Jurkat, Clone E6-1 (cell line): ENCODE measurements around the gene AMBRA1.

Experiments
- DNase-seq: peaks from one replicate; pipeline ENCODE4 v3.0.0-alpha.2; 2011; ENCODE audit warnings: low read depth, low spot score
- H3K4me3 ChIP-seq: 2 replicates; pipeline ENCODE4 v1.5.1; 2011; ENCODE audit warnings: mild to moderate bottlenecking, low read length, control low read depth, moderate library complexity

Gene AMBRA1

DNA sequence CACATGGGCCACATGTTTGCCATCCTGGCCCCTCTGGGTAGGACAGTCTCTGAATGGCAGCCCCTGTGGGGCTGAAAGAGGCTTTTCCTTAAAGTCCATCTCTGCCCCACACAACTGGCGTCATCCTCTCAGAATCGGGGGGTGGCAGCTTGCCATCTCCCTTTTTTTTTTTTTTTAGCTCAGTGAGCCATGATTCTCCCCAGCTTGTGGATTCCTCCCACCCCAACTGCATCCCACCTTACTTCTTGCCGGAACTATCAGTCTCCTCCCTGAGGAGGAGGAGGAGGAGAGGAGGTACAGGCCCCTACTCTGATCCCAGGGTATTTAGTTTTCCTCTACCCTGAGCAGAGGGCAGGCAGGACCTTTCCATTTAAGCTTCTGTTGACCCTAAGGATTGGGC is 243.1 kb downstream of the AMBRA1 start:
- H3K4me3 ChIP-seq = no peak overlapping the region
- DNase-seq = no peak

DNA sequence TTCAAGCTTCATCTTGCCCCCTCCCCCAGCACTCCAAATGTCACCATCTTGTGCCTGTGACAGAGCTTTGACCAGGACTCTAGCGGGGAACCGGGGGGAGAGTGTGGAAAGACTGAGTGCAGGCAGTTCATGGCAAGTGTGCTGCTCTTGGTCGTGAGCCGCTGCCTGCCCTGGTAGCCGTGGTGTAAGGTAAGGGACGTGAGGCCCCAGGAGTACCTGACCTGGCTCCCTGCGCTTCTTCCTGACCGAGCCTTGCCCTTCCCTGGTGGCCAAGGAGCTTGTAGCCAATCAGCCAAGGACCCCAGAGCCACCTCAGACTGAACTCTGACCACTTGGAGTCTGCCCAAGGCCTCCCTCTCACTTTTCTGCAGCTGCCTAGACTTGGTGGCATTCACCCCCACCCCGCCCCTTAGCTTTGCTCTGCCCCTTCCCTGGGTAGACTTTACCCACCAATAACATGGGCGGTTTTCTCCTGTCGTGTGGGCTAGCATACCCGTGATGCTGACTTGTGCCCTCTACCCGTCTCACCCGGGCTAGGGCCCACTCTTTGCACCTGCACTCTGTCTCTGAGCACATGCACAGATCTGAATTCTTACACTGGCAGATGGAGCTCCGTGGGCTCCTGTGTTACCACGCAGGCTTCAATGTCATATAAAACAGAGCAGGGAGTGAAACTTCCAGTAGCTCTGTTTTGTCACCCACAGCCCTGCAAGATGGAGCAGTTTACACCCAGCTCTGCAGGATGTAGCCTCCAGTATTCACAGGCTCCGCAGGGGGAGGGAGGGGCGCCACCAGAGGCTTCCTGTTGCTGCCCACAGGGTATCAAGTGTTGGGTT is 245.0 kb downstream of the AMBRA1 start:
- H3K4me3 ChIP-seq = peak overlapping the region; percentile 89
- peak; percentile 67 for DNase-seq

DNA sequence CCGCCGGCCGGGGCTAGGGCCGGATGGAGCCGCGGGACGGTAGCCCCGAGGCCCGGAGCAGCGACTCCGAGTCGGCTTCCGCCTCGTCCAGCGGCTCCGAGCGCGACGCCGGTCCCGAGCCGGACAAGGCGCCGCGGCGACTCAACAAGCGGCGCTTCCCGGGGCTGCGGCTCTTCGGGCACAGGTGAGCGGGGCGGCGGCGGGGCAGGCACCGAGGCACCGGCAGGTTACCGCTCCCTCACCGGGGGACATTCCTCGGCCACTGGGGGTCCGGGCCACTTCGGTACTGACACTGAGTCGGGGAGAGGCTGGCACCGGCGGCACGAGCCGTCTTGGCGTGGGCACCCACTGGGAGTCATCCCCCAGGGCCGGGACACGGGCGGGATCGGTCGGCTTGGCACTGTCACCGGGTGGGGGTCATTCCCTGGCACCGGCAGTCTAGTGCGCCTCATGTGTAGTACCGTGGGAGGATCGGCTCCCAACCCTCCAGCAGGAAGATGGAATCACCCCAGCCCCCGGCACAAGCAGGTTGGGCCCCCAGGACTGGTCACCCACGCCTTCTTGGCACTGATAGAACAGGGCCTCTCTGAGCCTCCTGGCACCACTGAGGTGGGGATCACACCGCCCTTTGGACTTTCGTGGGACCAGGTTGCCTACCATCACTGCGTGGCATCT is 246.0 kb downstream of the AMBRA1 start:
- DNase-seq = no peak

DNA sequence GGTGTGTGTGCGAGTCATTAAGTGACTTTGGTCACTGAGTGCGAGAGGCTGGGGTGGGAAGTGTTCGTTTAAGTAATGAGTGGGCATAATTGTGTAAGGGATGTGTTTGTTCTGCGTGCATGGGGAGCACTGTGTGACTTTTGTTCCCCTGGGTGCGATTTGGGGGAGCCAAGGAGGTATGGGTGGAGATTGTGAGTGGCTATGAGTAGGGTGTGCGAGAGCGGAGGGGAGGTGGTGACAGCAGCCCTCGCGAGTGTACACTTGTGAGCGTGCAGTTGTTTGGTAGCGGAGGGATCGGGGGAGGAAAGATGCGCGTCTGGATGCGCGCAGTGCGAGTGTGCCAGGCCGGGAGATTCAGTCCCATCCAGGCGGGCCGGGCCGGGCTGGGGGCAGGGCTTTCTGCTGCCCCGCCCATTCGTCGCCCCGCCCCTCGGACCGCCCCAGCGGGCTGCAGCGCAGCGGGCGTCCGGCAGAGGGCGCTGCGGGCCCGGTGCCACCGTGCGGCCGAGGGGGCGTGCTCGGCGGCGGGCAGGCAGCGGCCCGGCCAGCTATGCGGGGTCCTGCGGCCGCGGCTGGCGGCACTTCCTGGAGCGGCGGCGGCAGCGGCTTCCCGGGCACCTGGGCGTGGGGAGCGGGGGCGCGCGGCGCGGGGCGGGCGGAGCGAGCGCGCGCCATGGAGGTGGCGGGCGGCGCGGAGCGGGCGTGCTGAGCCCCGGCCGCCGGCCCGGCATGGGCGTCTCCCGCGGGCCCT is 246.8 kb downstream of the AMBRA1 start, which contains the start of gene DGKZ:
DGKZ (plus strand) TSS at position 578 of the 751 bp plus-strand sequence. CDS start 197 bp downstream, outside the sequence.
- H3K4me3 ChIP-seq = peak within 1 kb of the TSS; percentile 89
- DNase-seq = peak; percentile 61

More for the DNA sequence above, 246.0 kb downstream of the AMBRA1 start:
- H3K4me3 ChIP-seq = peak overlapping the region; percentile 89
